H1 (cell line): ENCODE results near the gene LARGE2. TPM values are rescaled to one million over a fixed set of nuclear protein-coding genes. Genes with fewer than 3 reads are reported as not detected.
A peak's percentile ranks its signal among the peaks of the same experiment; 100 is the strongest.

ENCODE experiments used
- CTCF ChIA-PET: fragments of 300-600 bp; sonication (Branson Sonifier 250); formaldehyde crosslinking; loops from one replicate; lab custom pipeline; 2021; ENCODE audit not compliant: partially characterized antibody; lab: Charles Lee
- POLR2A ChIA-PET: fragments of 300-600 bp; sonication (Branson Sonifier 250); formaldehyde crosslinking; loops from one replicate; lab custom pipeline; 2021; ENCODE audit warnings: inconsistent platforms; ENCODE audit not compliant: partially characterized antibody; lab: Charles Lee
- DNase-seq, 2 experiments: peaks; one replicate each; pipeline versions ENCODE4 v3.0.0 to v3.0.0-alpha.2; 2010 to 2022; ENCODE audit warnings: low spot score in 2 of 2, low read depth in 1 of 2, mixed read lengths in 1 of 2
- FAIRE-seq: peaks from 2 replicates; lab custom pipeline; 2011; peaks lifted over from hg19 to GRCh38; lab: Jason Lieb, UNC
- H2AFZ ChIP-seq: 2 replicates; pipeline ENCODE4 v1.8.1; 2012; ENCODE audit warnings: low read length, inconsistent platforms
- H2AK5ac ChIP-seq: 2 replicates; pipeline ENCODE4 v1.6.1; 2013; ENCODE audit warnings: low read depth, low read length
- H2BK120ac ChIP-seq: replicated peaks from 2 replicates; pipeline ENCODE3; 2013; ENCODE audit warnings: low read depth, low read length, inconsistent platforms
- H2BK12ac ChIP-seq: 2 replicates; pipeline ENCODE4 v1.6.1; 2013; ENCODE audit warnings: low read depth, low read length
- H2BK15ac ChIP-seq: 2 replicates; pipeline ENCODE4 v1.6.1; 2013; ENCODE audit warnings: low read length
- H2BK20ac ChIP-seq: 2 replicates; pipeline ENCODE4 v1.6.1; 2013; ENCODE audit warnings: low read length
- H2BK5ac ChIP-seq: 2 replicates; pipeline ENCODE4 v1.6.1; 2013; ENCODE audit warnings: low read depth, low read length
- H3K14ac ChIP-seq: 2 replicates; pipeline ENCODE4 v1.6.1; 2013; ENCODE audit warnings: inconsistent platforms; ENCODE audit not compliant: insufficient read length
- H3K18ac ChIP-seq: 2 replicates; pipeline ENCODE4 v1.6.1; 2013; ENCODE audit warnings: low read length; ENCODE audit errors: extremely low read depth
- H3K23ac ChIP-seq: 2 replicates; pipeline ENCODE4 v1.6.1; 2013; ENCODE audit warnings: inconsistent platforms; ENCODE audit not compliant: insufficient read length
- H3K23me2 ChIP-seq: 2 replicates; pipeline ENCODE4 v1.6.1; 2013; ENCODE audit warnings: low read depth, low read length
- H3K27ac ChIP-seq: 2 replicates; pipeline ENCODE4 v1.6.1; 2011; ENCODE audit warnings: low read depth, low read length, inconsistent platforms
- H3K27me3 ChIP-seq, 4 experiments: replicated peaks in 1 of 4; 1 replicate in 1 of 4; 2 replicates in 3 of 4; pipeline versions ENCODE4 v1.6.1 to v1.8.1; 2011 to 2013; ENCODE audit warnings: low read length in 3 of 4, mild to moderate bottlenecking in 3 of 4, inconsistent platforms in 2 of 4, mixed read lengths in 2 of 4, moderate library complexity in 1 of 4; ENCODE audit not compliant: control insufficient read depth in 3 of 4, insufficient read depth in 3 of 4; ENCODE audit errors: extremely low read depth in 1 of 4
- H3K36me3 ChIP-seq, 4 experiments: 2 replicates each; pipeline versions ENCODE4 v1.6.1 to v1.8.1; 2011 to 2013; ENCODE audit warnings: mild to moderate bottlenecking in 4 of 4, low read length in 3 of 4, moderate library complexity in 2 of 4, control low read depth in 1 of 4, inconsistent platforms in 1 of 4; ENCODE audit not compliant: insufficient read depth in 4 of 4, control insufficient read depth in 2 of 4
- H3K4ac ChIP-seq: replicated peaks from 2 replicates; pipeline ENCODE3; 2013; ENCODE audit warnings: low read length, low read depth, mixed read lengths, inconsistent platforms; ENCODE audit not compliant: insufficient read length
- H3K4me1 ChIP-seq, 4 experiments: replicated peaks in 1 of 4; 1 replicate in 1 of 4; 2 replicates in 3 of 4; pipeline versions ENCODE4 v1.6.1 to v1.8.1; 2011 to 2013; ENCODE audit warnings: low read length in 3 of 4, inconsistent platforms in 2 of 4, mixed read lengths in 1 of 4; ENCODE audit not compliant: insufficient read depth in 4 of 4, control insufficient read depth in 3 of 4
- H3K4me2 ChIP-seq, 2 experiments: 2 replicates each; pipeline versions ENCODE4 v1.6.1 to v1.8.1; 2011 to 2013; ENCODE audit warnings: low read depth in 2 of 2, low read length in 2 of 2, control low read depth in 1 of 2, inconsistent platforms in 1 of 2, mild to moderate bottlenecking in 1 of 2; ENCODE audit not compliant: insufficient read depth in 1 of 2
- H3K4me3 ChIP-seq, 4 experiments: fragments of 200-600, 300-600 bp in 1 of 4; sonication (generic), shearing (Covaris generic), sonication (Bioruptor Twin) in 1 of 4; 2 replicates each; pipeline versions ENCODE4 v1.5.1 to v1.8.1; 2011 to 2016; ENCODE audit warnings: low read length in 4 of 4, low read depth in 3 of 4, control low read depth in 2 of 4, inconsistent platforms in 2 of 4, mild to moderate bottlenecking in 2 of 4, mixed read lengths in 1 of 4, moderate library complexity in 1 of 4; ENCODE audit not compliant: insufficient read depth in 2 of 4; ENCODE audit errors: extremely low read depth in 1 of 4
- H3K56ac ChIP-seq: replicated peaks from 2 replicates; pipeline ENCODE3; 2013; ENCODE audit warnings: low read depth, mild to moderate bottlenecking, mixed read lengths, low read length, inconsistent platforms; ENCODE audit not compliant: insufficient read length
- H3K79me1 ChIP-seq: 2 replicates; pipeline ENCODE4 v1.6.1; 2013; ENCODE audit warnings: low read depth, low read length, control low read depth
- H3K79me2 ChIP-seq, 2 experiments: 2 replicates each; pipeline versions ENCODE4 v1.6.1 to v1.8.1; 2012 to 2013; ENCODE audit warnings: low read length in 2 of 2, mild to moderate bottlenecking in 2 of 2, inconsistent platforms in 1 of 2; ENCODE audit not compliant: insufficient read depth in 2 of 2, control insufficient read depth in 1 of 2
- H3K9ac ChIP-seq, 4 experiments: replicated peaks in 1 of 4; 1 replicate in 1 of 4; 2 replicates in 3 of 4; pipeline versions ENCODE4 v1.6.1 to v1.8.1; 2011 to 2013; ENCODE audit warnings: low read depth in 3 of 4, low read length in 3 of 4, control low read depth in 2 of 4, mild to moderate bottlenecking in 2 of 4, moderate library complexity in 2 of 4, inconsistent platforms in 1 of 4; ENCODE audit errors: extremely low read depth in 1 of 4
- H3K9me3 ChIP-seq, 2 experiments: 2 replicates each; pipeline versions ENCODE4 v1.6.1 to v1.8.1; 2012 to 2013; ENCODE audit warnings: mild to moderate bottlenecking in 2 of 2, moderate library complexity in 2 of 2, control low read depth in 1 of 2, inconsistent platforms in 1 of 2, low read depth in 1 of 2, low read length in 1 of 2, mixed read lengths in 1 of 2; ENCODE audit not compliant: insufficient read depth in 2 of 2
- H4K20me1 ChIP-seq, 2 experiments: replicated peaks in 1 of 2; 2 replicates each; pipeline versions ENCODE3 to v1.8.1; 2011 to 2013; ENCODE audit warnings: inconsistent platforms in 2 of 2, low read length in 2 of 2, mild to moderate bottlenecking in 1 of 2; ENCODE audit not compliant: insufficient read depth in 2 of 2, control insufficient read depth in 1 of 2
- H4K5ac ChIP-seq: 2 replicates; pipeline ENCODE4 v1.6.1; 2013; ENCODE audit warnings: low read length, low read depth, mixed read lengths, inconsistent platforms; ENCODE audit not compliant: insufficient read length
- H4K8ac ChIP-seq: 2 replicates; pipeline ENCODE4 v1.8.0; 2013; ENCODE audit warnings: mild to moderate bottlenecking, moderate library complexity, low read length, inconsistent platforms; ENCODE audit not compliant: insufficient read depth; ENCODE audit errors: extremely low read depth
- H4K91ac ChIP-seq: replicated peaks from 2 replicates; pipeline ENCODE3; 2013; ENCODE audit warnings: low read length, mixed read lengths, inconsistent platforms; ENCODE audit not compliant: insufficient read length
- ASH2L ChIP-seq: fragments of 200-600, 300-600 bp; sonication (generic); IDR thresholded peaks from one replicate; pipeline ENCODE4 v1.7.1; 2017; ENCODE audit warnings: low read length
- CBX5 ChIP-seq: fragments of 300-800, 300-1000 bp; sonication (generic); IDR thresholded peaks from 2 replicates; pipeline ENCODE4 v1.7.1; 2016; ENCODE audit warnings: antibody characterized with exemption, low read length, low read depth
- CTBP2 ChIP-seq: IDR thresholded peaks from 2 replicates; pipeline ENCODE4 v1.7.0; 2011; ENCODE audit warnings: borderline replicate concordance, mild to moderate bottlenecking, moderate library complexity, mixed read lengths, low read length; ENCODE audit not compliant: insufficient read depth, insufficient read length
- HDAC2 ChIP-seq, 2 experiments: fragments of 300-600 bp in 1 of 2; sonication (generic) in 1 of 2; IDR thresholded peaks; 2 replicates each; pipeline ENCODE4 v1.6.1; 2011 to 2012; ENCODE audit warnings: low read depth in 2 of 2, low read length in 2 of 2, mild to moderate bottlenecking in 2 of 2, moderate library complexity in 2 of 2, borderline replicate concordance in 1 of 2, inconsistent platforms in 1 of 2
- KDM1A ChIP-seq: fragments of 200-600, 300-600 bp; sonication (generic); IDR thresholded peaks from 2 replicates; pipeline ENCODE4 v1.7.1; 2016; ENCODE audit warnings: mild to moderate bottlenecking, low read length, borderline replicate concordance
- PHF8 ChIP-seq: fragments of 200-600 bp; sonication (generic); conservative IDR thresholded peaks from 2 replicates; pipeline ENCODE4 v1.7.1; 2012; ENCODE audit warnings: low read depth, mild to moderate bottlenecking, inconsistent platforms, low read length, moderate library complexity
- RFX5 ChIP-seq: IDR thresholded peaks from 2 replicates; pipeline ENCODE4 v1.6.1; 2011; ENCODE audit warnings: low read depth, low read length, improper control_type of control experiment, borderline replicate concordance
- RXRA ChIP-seq: IDR thresholded peaks from 2 replicates; pipeline ENCODE4 v1.6.1; 2011; ENCODE audit warnings: low read depth, mild to moderate bottlenecking, low read length, moderate library complexity; ENCODE audit not compliant: insufficient read depth
- TAF1 ChIP-seq: IDR thresholded peaks from 2 replicates; pipeline ENCODE4 v1.6.1; 2011; ENCODE audit warnings: mild to moderate bottlenecking, low read depth, low read length
- TAF7 ChIP-seq: optimal IDR thresholded peaks from 2 replicates; pipeline ENCODE3; 2011; ENCODE audit warnings: low read depth, mild to moderate bottlenecking, inconsistent platforms, low read length, moderate library complexity, borderline replicate concordance
- ZNF274 ChIP-seq: IDR thresholded peaks from 2 replicates; pipeline ENCODE4 v1.7.0; 2012; ENCODE audit warnings: low read length, borderline replicate concordance; ENCODE audit errors: extremely low read depth
- WGBS, 2 experiments: shearing (Covaris generic) in 1 of 2; methylation state at CpG; one replicate each; pipeline versions ENCODE4 v1.1.6 to v1.1.7; 2013 to 2015; ENCODE audit warnings: low lambda C conversion rate in 2 of 2, mixed read lengths in 2 of 2, inconsistent platforms in 1 of 2, low coverage in 1 of 2, missing lambda C conversion rate in 1 of 2; ENCODE audit not compliant: insufficient replicate concordance in 2 of 2, insufficient coverage in 1 of 2, insufficient read length in 1 of 2; ENCODE audit errors: extremely low coverage in 1 of 2, missing lambda C conversion rate in 1 of 2; 5-methylcytosine and 5-hydroxymethylcytosine counted together
- polyA plus RNA-seq, 7 experiments: library from polyadenylated mRNA; depleted of rRNA in 3 of 7; stranded (reverse) in 5 of 7; unstranded in 2 of 7; fragments of >200 nt in 5 of 7; fragments of 200-250 nt in 2 of 7; gene quantifications; 1 replicate in 5 of 7; 2 replicates in 1 of 7; 4 replicates in 1 of 7; pipeline versions ENCODE4 v1.2.1 to v1.2.3, GENCODE V29; 2011 to 2013; ENCODE audit warnings: missing spikeins in 2 of 7, mixed read lengths in 2 of 7
- total RNA-seq: library from RNA; stranded (reverse); fragmentation: NEBNext Ultra II Directional; extraction: Animal tissue kit (Norgen Biotek cat#: 25700); gene quantifications from 2 replicates; pipeline ENCODE4 v1.2.1, GENCODE V29; 2021

LARGE2 gene
- total and polyA plus RNA-seq, 2 of the 8 experiments (the other 6 are each of a cell fraction or from before 2014, with no cell fraction given), result 111 to 137 TPM

DNA sequence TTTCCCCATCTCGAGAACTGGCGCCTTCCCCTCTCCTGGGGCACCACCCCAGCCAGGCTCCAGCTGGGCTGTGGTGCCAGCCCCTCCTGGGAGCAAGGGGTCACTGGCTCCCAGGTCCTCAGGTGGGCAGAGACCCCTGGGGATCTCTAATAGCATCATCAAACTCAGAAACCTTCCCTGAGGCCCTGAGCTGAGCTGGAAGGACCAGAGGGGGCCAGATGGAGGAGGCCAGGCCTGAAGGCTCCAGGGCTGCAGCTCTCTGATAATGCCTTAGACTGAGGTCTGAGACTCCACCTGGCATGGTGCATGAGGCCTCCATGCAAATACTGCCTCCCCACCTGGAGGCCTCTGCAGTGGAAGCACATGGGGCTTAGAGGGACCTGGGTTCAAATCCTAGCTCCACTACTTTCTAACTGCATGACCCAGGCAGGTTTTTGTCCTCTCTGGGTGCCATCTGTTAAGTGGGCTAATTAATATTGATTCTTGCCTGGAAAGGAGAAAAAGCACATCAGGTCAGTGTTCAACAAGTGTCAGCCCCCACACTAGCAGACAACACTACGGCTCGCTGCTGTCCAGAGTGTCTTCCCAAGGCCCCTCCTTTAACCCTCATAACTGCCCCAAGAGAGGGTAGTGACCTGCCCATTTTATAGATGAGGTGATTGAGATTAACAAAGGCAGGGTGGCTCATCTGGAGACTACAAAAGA lies 35.5 kb upstream of the LARGE2 start:
- H2BK15ac ChIP-seq, result no peak overlapping the region
- no peaks in the 10 kb centered on the region; the same call in 1 of the 2 replicates for H3K79me1 ChIP-seq
- POLR2A ChIA-PET, result interaction anchor here (0.8 to 3.2 kb wide), 10 partner anchors 9 to 408 kb away, joined by 3 to 14 read pairs (median 4); partner anchors contain the start of gene LARGE2
- no peak overlapping the region; the same call in 1 of the 2 replicates for H2BK5ac ChIP-seq
- H3K27ac ChIP-seq, result no peak overlapping the region
- H3K4me3 ChIP-seq, result peak overlapping the region; percentile 58 to 83 (median 71); a peak in 5 of 8 replicates
- peaks cover 8% of the 10 kb centered on the region; the same call in 1 of the 2 replicates for H3K23me2 ChIP-seq
- no peak overlapping the region for H4K91ac ChIP-seq
- no peaks in the 10 kb centered on the region for H3K36me3 ChIP-seq
- peak overlapping the region; percentile 36 for H4K8ac ChIP-seq
- no peak overlapping the region for H2AK5ac ChIP-seq
- no peak overlapping the region for H3K4ac ChIP-seq
- no peak overlapping the region for H2AFZ ChIP-seq
- H2BK120ac ChIP-seq, result no peak overlapping the region
- no peak overlapping the region for H3K23ac ChIP-seq
- H3K4me2 ChIP-seq, result peak overlapping the region; percentile 75 to 80
- H3K4me1 ChIP-seq, result peaks cover 0 to 10% (median 5%) of the 10 kb centered on the region in 4 experiments; a peak in 5 of 7 replicates
- H3K56ac ChIP-seq, result no peak overlapping the region
- H4K5ac ChIP-seq, result no peak overlapping the region
- H3K9me3 ChIP-seq, result no peaks in the 10 kb centered on the region
- no peak overlapping the region for H2BK12ac ChIP-seq
- peaks cover 0 to 10% of the 10 kb centered on the region in 2 experiments for H4K20me1 ChIP-seq
- H3K9ac ChIP-seq, result no peak overlapping the region
- H3K27me3 ChIP-seq, result no peaks in the 10 kb centered on the region; a peak in 2 of 7 replicates
- no peak for TF ChIP-seq ASH2L
- no peak for TF ChIP-seq RXRA
- TF ChIP-seq TAF1, result no peak
- TF ChIP-seq HDAC2 (IDR thresholded peaks at IDR 0.05; ENCODE audit: borderline replicate concordance in 1 of 2, low read depth in 2 of 2, low read length in 2 of 2), result no peak
- no peak for TF ChIP-seq TAF7
- no peak for TF ChIP-seq CTBP2
- TF ChIP-seq ZNF274, result no peak
- no peak for TF ChIP-seq PHF8
- TF ChIP-seq CBX5, result no peak
- no peak for TF ChIP-seq RFX5
- TF ChIP-seq KDM1A, result no peak
- H3K79me2 ChIP-seq, result no peaks in the 10 kb centered on the region; a peak in 1 of 4 replicates
- no peak overlapping the region for H3K18ac ChIP-seq
- no peak overlapping the region for H3K14ac ChIP-seq
- no peak overlapping the region for H2BK20ac ChIP-seq
- no peak for FAIRE-seq
- DNase-seq, result no peak
- 88% methylated on average over 4 of the region's 4 CpGs; no CpG with 5 or more reads in 1 of the 2 experiments for WGBS, 2 experiments
- CTCF ChIA-PET, result interaction anchor here (0.6 to 5.7 kb wide), 6 partner anchors 8 to 104 kb away, joined by 3 to 32 read pairs (median 4); no protein-coding TSS in a partner anchor
